HG03139 (cell line): ENCODE results near the gene WNK3.

Experiments used
- ATAC-seq: cut with Tn5 transposase; IDR thresholded peaks from one replicate; pipeline ENCODE4 v1.9.1; 2021; ENCODE audit not compliant: unreplicated experiment

The WNK3 gene

GRCh38 chrX:54171527-54172250, 186.2 kb downstream of the WNK3 start:
- ATAC-seq = no peak

GRCh38 chrX:54171091-54171490, 186.8 kb downstream of the WNK3 start:
- no peak for ATAC-seq

GRCh38 chrX:54166915-54167314, 190.9 kb downstream of the WNK3 start:
- ATAC-seq = no peak

GRCh38 chrX:54157561-54157960, 200.3 kb downstream of the WNK3 start:
- ATAC-seq = no peak
